Stimulated activated CD8-positive, alpha-beta memory T cell treated with anti-CD3 and anti-CD28 coated beads, Interleukin-2, amount 100 ng/mL, for 48 hours (primary cell): ENCODE results near the gene XRCC2.
A peak's percentile ranks its signal among the peaks of the same experiment; 100 is the strongest.
"Not testable (repeated sequence)": the region's sequence is repeated elsewhere in the genome, so short reads cannot be mapped to it uniquely, and the experiment has no call there.

ENCODE experiments used
- DNase-seq, 2 donors: peaks; one replicate each; pipeline ENCODE4 v3.0.0-alpha.2; 2020; ENCODE audit warnings: low read depth in 2 of 2

Gene XRCC2

GRCh38 chr7:152675759-152676636, at the start of gene XRCC2:
Gene XRCC2 (minus strand): TSS chr7:152676141. CDS start chr7:152676079, 62 bp downstream.
- DNase-seq = peak; percentile 88 to 95

GRCh38 chr7:152723364-152723763, 47.4 kb upstream of the XRCC2 start:
- no peak for DNase-seq

DNA sequence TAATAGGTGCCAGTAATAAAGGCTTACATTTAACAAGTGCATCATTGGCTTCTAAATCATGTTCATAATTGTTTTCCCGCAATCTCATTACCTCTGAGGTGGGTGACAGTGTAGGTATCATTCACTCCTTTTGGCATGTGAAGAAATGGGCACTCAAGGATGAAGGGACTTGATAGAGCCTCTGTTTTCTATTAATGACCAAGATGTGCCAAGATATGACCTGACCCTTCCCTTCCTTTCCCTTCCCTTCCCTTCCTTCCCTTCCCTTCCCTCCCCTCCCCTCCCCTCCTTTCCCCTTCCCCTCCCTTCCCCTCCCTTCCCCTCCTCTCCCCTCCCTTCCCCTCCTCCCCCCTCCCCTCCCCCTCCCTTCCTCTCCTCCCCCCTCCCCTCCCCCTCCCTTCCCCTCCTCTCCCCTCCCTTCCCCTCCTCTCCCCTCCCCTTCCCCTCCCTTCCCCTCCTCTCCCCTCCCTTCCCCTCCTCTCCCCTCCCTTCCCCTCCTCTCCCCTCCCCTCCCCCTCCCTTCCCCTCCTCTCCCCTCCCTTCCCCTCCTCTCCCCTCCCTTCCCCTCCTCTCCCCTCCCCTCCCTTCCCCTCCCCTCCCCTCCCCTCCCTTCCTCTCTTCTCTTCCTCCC, 36.6 kb upstream of the XRCC2 start:
- DNase-seq = not testable (repeated sequence)

GRCh38 chr7:152711444-152711944, 35.6 kb upstream of the XRCC2 start:
- no peak for DNase-seq

DNA sequence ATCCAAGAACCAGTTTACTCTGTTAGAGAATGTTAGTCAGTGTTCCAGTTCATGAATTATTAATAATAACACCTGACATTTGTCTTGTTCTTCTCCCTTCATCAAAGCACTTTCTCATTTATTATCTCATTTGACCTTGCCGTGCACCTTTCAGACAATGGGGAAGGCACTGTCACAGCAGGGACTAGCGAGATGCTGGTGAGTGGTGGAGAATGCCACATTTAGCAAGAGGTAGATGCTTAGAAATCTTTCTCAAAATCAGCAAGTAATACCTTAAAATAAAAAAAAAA, 34.2 kb upstream of the XRCC2 start:
- DNase-seq = no peak

GRCh38 chr7:152709287-152710152, 33.6 kb upstream of the XRCC2 start:
- DNase-seq = no peak

- no peak for DNase-seq
Measured at GRCh38 chr7:152704796-152705384, 28.9 kb upstream of the XRCC2 start.

DNA sequence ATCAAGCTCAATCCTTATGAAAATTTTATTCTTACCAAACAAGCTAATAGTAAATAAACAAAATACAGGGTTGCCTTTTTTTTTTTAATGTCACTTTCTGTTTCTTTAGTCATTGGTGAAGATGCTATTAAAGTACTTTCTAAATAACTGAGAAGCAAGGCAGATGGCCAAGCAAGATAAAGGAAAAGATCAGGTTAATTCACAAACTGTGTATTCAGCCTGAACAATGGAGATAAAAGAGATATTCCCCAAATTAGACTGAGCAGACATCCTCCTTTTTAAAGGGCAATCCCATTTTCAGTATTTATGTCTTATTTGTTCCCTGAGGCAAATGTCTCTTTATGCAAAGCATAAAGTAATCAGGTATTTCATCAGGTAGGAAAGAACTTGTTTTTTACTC, 23.1 kb upstream of the XRCC2 start:
- DNase-seq = no peak

GRCh38 chr7:152697268-152697974, 21.5 kb upstream of the XRCC2 start:
- not testable (repeated sequence) for DNase-seq

DNA sequence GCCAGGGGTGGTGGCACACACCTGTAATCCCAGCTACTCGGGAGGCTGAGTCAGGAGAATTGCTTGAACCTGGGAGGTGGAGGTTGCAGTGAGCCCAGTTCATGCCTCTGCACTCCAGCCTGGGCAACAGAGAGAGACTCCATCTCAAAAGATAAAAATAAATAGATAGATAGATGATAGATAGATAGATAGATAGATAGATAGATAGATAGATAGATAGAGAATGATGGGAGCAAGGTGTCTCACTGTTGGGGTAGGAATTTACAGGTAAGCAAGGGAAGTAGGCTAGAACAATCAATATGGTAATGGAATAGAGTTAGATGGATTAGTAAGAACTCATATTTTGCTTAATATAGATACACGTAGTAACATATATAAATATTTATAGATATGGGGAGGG, 16.3 kb upstream of the XRCC2 start:
- DNase-seq = not testable (repeated sequence)

GRCh38 chr7:152683297-152683696, 7.4 kb upstream of the XRCC2 start:
- no peak for DNase-seq

- no peak for DNase-seq
Measured at GRCh38 chr7:152677808-152678670, 2.1 kb upstream of the XRCC2 start.

DNA sequence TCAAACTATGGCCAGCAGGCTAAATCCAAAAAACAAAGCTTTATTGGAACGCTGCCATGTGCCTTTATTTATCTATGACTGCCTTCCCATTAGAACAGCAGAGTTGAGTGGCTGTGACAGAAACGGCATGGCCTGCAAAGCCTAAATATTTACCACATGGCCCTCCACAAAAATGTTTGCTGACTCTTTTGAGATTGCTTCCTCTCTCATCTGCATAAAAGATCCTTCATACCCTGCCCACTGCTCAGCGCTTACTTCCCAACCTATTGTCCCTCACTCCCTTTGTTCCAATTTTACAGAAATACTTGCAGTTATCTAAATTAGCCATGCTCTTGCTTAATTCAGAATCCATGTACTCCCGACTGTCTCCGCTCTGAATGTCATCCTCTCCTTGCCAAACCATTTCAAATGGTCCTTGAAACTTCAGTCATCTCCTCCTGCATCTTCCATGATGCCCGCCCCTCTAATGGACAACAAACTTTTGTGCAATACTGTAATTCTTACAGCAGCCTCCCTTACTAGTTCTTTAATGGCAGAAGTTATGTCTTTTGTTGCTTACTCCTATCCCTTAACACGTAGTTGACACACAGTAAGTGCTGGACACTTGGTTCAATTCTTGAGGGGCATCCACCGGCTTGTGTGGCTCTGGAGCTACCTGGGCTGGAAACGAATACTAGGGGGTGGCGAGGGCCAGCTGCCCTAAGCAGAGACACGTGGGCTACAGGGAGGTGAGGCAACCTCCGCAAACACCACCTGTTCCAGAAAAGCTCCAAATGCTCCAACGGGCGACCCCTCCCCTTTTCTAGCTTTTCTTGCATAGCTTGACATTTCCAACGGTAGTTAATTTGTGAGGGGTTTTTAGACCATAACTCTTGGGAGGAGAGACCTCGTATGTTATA, 832 bp downstream of the XRCC2 start:
- DNase-seq = peak in 1 of 2 donors; percentile 4

GRCh38 chr7:152673897-152674296, 2.0 kb downstream of the XRCC2 start:
- DNase-seq = no peak

GRCh38 chr7:152672626-152673025, 3.3 kb downstream of the XRCC2 start:
- DNase-seq = no peak

- DNase-seq = no peak
Measured at GRCh38 chr7:152669758-152670157, 6.2 kb downstream of the XRCC2 start.

- DNase-seq = no peak
Measured at GRCh38 chr7:152668975-152669374, 7.0 kb downstream of the XRCC2 start.

- no peak for DNase-seq
Measured at GRCh38 chr7:152667958-152668357, 8.0 kb downstream of the XRCC2 start.

DNA sequence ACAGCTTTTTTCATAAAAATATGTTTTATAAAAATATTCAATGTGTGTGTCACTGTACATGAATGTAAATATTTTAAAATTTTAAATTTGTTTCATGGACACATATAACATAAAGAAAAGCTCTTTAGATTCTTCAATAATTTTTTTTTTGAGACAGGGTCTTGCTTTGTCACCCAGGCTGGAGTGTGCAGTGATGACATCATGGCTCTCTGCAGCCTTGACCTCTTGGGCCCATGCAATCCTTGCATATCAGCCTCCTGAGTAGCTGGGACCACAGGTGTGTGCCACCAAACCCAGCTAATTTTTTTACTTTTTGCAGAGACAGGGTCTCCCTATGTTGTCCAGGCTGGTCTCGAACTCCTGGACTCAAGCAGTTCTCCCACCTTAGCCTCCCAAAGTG, 9.9 kb downstream of the XRCC2 start:
- DNase-seq = no peak
